ENCODE data around the gene GALNT16.

- TF ChIP-seq CTCF (IDR thresholded peaks at IDR 0.05), result no peak
- no peak for TF ChIP-seq POLR2A (IDR thresholded peaks at IDR 0.05)
These were observed 136.0 kb downstream of the GALNT16 start for GRCh38 chr14:69395929-69396328.

Data from suprapubic skin (tissue), 3 donors.